WERI-Rb-1 (cell line): ENCODE results near the gene TSGA10.

Experiments
- DNase-seq: peaks from one replicate; pipeline ENCODE4 v3.0.0-alpha.2; 2020
- H3K27ac ChIP-seq: fragments of 250-450 bp; sonication (Bioruptor Pico); 2 replicates; pipeline ENCODE4 v1.5.1; 2020; ENCODE audit warnings: mild to moderate bottlenecking, moderate library complexity
- H3K27me3 ChIP-seq: fragments of 250-450 bp; sonication (Bioruptor Pico); 2 replicates; pipeline ENCODE4 v1.5.1; 2021; ENCODE audit warnings: mild to moderate bottlenecking, low read depth, moderate library complexity; ENCODE audit not compliant: insufficient read depth, severe bottlenecking
- H3K36me3 ChIP-seq: fragments of 250-450 bp; sonication (Bioruptor Pico); 2 replicates; pipeline ENCODE4 v1.5.1; 2020; ENCODE audit warnings: mild to moderate bottlenecking, moderate library complexity
- H3K4me3 ChIP-seq: 2 replicates; pipeline ENCODE4 v1.5.1; 2011; ENCODE audit warnings: low read depth, mild to moderate bottlenecking, control low read depth, low read length
- H3K9me3 ChIP-seq: fragments of 250-450 bp; sonication (Bioruptor Pico); 2 replicates; pipeline ENCODE4 v1.5.1; 2021; ENCODE audit warnings: mild to moderate bottlenecking, moderate library complexity; ENCODE audit not compliant: severe bottlenecking
- CTCF ChIP-seq: IDR thresholded peaks from 2 replicates; pipeline ENCODE4 v1.5.1; 2011; ENCODE audit warnings: low read depth, mild to moderate bottlenecking, control low read depth, inconsistent platforms, low read length

Gene TSGA10

GRCh38 chr2:99112617-99113016, 42.1 kb downstream of the TSGA10 start:
- TF ChIP-seq CTCF, result no peak
- no peak for DNase-seq
- no peaks in the 10 kb centered on the region for H3K27me3 ChIP-seq

GRCh38 chr2:99111945-99112344, 42.8 kb downstream of the TSGA10 start:
- Histone ChIP-seq H3K27me3 (no peaks in the 10 kb centered on the region), H3K36me3 (no peaks in the 10 kb centered on the region), H3K4me3 (no peak overlapping the region), H3K9me3 (no peaks in the 10 kb centered on the region), H3K27ac (no peak overlapping the region)
- TF ChIP-seq CTCF, result no peak
- DNase-seq, result no peak

More at GRCh38 chr2:99112617-99113016, 42.1 kb downstream of the TSGA10 start:
- Histone ChIP-seq H3K27ac (no peak overlapping the region), H3K9me3 (no peaks in the 10 kb centered on the region), H3K4me3 (no peak overlapping the region), H3K36me3 (no peaks in the 10 kb centered on the region)

- DNase-seq, result no peak
- Histone ChIP-seq H3K4me3 (no peak overlapping the region), H3K27me3 (no peaks in the 10 kb centered on the region)
These were observed 43.5 kb downstream of the TSGA10 start for GRCh38 chr2:99111236-99111635.

GRCh38 chr2:99106913-99107312, 47.8 kb downstream of the TSGA10 start:
- no peak for TF ChIP-seq CTCF
- Histone ChIP-seq H3K27ac (no peak overlapping the region), H3K27me3 (no peaks in the 10 kb centered on the region), H3K4me3 (no peak overlapping the region), H3K9me3 (no peaks in the 10 kb centered on the region), H3K36me3 (no peaks in the 10 kb centered on the region)
- DNase-seq, result no peak

More at GRCh38 chr2:99111236-99111635, 43.5 kb downstream of the TSGA10 start:
- H3K9me3 ChIP-seq, result no peaks in the 10 kb centered on the region
- no peak for TF ChIP-seq CTCF
- H3K27ac ChIP-seq, result no peak overlapping the region
- no peaks in the 10 kb centered on the region for H3K36me3 ChIP-seq

GRCh38 chr2:99104006-99104405, 50.7 kb downstream of the TSGA10 start:
- Histone ChIP-seq H3K27ac (no peak overlapping the region), H3K27me3 (no peaks in the 10 kb centered on the region), H3K9me3 (no peaks in the 10 kb centered on the region), H3K4me3 (no peak overlapping the region), H3K36me3 (no peaks in the 10 kb centered on the region)
- no peak for TF ChIP-seq CTCF
- DNase-seq, result no peak

- no peak overlapping the region for H3K27ac ChIP-seq
- no peak for DNase-seq
- no peaks in the 10 kb centered on the region for H3K9me3 ChIP-seq
- no peaks in the 10 kb centered on the region for H3K27me3 ChIP-seq
- no peak overlapping the region for H3K4me3 ChIP-seq
- TF ChIP-seq CTCF, result no peak
- H3K36me3 ChIP-seq, result no peaks in the 10 kb centered on the region
These were observed 53.0 kb downstream of the TSGA10 start for GRCh38 chr2:99101697-99102096.
